ENCODE results near the gene GPR183.
A peak's percentile ranks its signal among the peaks of the same experiment; 100 is the strongest.

Gene GPR183

DNA sequence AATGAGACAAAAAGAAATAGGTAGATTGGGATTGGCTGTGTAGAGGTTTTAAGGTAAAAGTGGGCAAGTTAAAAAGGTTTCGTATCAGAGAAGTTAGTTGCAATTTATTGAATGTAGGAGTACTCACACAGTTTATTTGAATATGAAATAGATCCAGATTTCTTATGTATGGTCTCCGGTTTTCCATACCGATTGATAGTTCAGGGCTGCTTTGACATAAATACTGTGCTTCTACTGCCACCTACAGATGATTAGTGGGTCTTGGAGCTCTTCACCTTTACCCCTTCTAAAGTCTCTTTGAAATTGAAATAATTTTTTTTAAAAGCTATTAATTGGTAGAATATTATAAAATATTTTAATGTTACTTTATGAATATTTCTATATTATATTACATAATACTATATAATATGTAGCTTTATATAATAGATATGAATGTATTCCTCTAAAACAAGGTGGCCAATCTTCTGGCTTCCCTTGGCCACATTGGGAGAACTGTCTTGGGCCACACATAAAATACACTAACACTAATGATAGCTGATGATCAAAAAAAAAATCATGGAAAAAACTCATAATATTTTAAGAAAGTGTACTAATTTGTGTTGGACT, 41.3 kb downstream of the GPR183 start:
- TF ChIP-seq, protein P1, sequence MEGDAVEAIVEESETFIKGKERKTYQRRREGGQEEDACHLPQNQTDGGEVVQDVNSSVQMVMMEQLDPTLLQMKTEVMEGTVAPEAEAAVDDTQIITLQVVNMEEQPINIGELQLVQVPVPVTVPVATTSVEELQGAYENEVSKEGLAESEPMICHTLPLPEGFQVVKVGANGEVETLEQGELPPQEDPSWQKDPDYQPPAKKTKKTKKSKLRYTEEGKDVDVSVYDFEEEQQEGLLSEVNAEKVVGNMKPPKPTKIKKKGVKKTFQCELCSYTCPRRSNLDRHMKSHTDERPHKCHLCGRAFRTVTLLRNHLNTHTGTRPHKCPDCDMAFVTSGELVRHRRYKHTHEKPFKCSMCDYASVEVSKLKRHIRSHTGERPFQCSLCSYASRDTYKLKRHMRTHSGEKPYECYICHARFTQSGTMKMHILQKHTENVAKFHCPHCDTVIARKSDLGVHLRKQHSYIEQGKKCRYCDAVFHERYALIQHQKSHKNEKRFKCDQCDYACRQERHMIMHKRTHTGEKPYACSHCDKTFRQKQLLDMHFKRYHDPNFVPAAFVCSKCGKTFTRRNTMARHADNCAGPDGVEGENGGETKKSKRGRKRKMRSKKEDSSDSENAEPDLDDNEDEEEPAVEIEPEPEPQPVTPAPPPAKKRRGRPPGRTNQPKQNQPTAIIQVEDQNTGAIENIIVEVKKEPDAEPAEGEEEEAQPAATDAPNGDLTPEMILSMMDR (IDR thresholded peaks at IDR 0.05): peak; percentile 67
- TF ChIP-seq ZFX (IDR thresholded peaks at IDR 0.05; ENCODE audit: borderline replicate concordance): no peak
- H3K27ac ChIP-seq: no peak overlapping the region

DNA sequence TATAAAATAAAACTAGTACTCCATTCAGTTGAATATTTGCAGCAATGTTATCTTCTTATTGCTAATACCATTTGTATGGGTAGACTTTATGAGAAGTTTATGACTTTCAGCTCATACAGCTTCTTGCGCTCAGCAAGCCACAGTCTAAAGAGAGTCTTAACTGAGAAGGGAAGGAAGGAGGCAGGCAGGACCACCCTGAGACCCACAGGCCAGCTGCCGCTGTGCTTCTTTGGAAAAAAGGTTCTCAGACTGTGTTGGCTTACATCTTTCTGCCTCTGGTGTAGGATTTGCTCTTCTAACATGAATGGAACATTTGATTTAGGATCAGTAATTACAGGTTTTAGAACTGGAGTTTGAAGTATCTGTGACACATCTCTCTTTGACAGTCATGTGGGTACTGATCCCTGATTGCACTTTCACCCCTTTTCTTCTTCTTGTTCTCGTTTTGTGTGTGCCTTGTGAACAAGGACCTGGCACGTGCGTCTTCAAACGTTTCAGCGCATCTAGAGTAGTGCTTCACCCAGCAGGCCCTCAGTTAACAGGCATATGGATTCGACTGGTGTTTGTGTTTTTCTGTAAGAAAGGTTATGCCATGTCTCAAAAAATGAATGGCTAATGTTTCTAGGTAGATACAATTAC, 41.9 kb downstream of the GPR183 start:
- TF ChIP-seq ZFX (IDR thresholded peaks at IDR 0.05; ENCODE audit: borderline replicate concordance): no peak
- TF ChIP-seq, protein P1 (IDR thresholded peaks at IDR 0.05): no peak
- H3K27ac ChIP-seq: no peak overlapping the region

DNA sequence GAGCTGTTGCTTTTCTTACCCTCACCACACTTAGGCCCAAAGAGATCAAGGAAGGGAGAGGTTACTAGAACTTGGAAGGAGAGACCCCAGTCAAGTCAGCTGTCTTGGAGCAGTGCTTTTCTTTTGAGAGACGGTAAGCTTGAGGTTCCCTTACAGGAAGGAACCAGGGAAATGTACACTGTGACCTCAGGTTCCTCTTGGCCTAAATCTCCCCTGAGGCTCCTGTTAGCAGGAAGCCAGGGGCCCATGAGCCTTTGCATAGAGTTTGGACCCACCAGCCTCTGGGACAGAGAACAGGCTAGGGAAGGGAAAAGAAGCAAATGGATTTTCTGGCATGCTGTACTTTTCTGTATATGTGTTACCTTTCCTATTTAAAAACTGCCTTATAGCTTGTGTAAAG, 43.1 kb downstream of the GPR183 start:
- no peak for TF ChIP-seq ZFX (IDR thresholded peaks at IDR 0.05; ENCODE audit: borderline replicate concordance)
- TF ChIP-seq, protein P1 (IDR thresholded peaks at IDR 0.05): no peak
- no peak overlapping the region for H3K27ac ChIP-seq

DNA sequence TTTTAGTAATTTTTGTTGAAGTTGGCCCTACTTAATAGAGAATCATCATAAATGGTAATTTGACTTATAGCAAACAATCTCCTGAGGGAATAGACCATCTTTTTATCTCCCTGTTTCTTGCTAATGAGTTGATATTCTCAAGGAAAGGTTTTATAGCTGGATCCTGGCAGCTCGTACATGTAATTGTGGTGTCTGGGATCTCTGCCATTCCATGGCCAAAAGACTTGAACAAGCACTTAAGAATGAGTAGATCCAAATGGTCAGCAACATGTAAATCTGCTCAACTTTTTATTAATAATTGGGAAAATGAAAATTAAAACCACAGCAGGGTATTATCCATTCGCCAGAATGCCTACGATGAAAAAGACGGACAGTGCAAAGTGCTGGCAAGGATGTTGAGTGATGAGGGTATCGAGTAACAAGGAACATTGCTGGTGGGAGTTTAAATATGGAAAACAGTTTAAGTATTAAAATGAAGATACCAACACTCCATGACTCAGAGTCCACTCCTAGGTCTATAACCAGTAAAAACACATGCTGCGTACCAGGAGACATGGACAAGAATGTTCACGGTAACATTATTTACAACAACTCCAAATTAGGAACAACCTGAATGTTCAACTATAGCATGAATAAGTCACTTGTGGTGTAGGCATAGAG, 43.9 kb downstream of the GPR183 start:
- TF ChIP-seq ZFX (IDR thresholded peaks at IDR 0.05; ENCODE audit: borderline replicate concordance): no peak
- TF ChIP-seq, protein P1 (IDR thresholded peaks at IDR 0.05): no peak
- no peak overlapping the region for H3K27ac ChIP-seq

DNA sequence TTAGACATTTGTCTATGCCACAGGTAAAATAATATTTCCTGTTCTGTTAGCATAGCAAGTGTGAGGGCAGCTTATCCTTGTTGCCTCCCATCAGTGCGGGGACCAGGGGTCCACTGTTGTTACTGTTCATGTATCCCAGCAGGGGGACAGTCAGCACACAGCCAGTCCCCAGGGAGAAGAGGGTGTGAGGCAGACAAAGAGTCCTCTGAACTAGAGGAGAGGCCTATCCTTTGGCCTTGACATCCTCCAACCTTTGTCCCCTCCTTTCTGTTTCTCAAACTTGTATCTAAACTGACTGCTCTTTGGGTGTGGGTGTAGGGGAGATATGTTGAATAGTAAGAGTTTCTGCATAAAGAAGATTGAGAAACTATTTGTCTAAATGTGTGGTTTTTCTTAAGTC, 46.1 kb downstream of the GPR183 start:
- no peak overlapping the region for H3K27ac ChIP-seq
- TF ChIP-seq, protein P1 (IDR thresholded peaks at IDR 0.05): no peak
- TF ChIP-seq ZFX (IDR thresholded peaks at IDR 0.05; ENCODE audit: borderline replicate concordance): no peak

DNA sequence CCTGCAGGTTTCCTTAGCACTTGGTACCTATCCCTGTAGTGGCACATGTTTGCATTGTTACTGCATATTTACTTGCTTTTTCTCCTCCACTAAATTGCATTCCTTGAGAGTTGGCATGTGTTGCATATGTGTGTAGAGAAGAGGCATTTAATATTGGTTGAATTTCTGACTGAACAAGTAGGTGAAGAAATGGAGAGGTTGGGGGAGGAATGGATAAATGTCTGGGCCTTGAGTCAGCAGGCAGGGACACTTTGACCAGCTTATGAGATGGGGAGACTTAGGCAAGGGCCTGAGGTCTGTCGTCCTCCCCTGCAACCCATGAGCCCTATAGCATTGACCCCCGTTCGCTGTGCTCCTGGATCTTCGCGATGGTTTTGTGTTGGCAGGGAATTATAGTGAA, 47.0 kb downstream of the GPR183 start:
- TF ChIP-seq, protein P1 (IDR thresholded peaks at IDR 0.05): no peak
- no peak for TF ChIP-seq ZFX (IDR thresholded peaks at IDR 0.05; ENCODE audit: borderline replicate concordance)
- H3K27ac ChIP-seq: no peak overlapping the region

DNA sequence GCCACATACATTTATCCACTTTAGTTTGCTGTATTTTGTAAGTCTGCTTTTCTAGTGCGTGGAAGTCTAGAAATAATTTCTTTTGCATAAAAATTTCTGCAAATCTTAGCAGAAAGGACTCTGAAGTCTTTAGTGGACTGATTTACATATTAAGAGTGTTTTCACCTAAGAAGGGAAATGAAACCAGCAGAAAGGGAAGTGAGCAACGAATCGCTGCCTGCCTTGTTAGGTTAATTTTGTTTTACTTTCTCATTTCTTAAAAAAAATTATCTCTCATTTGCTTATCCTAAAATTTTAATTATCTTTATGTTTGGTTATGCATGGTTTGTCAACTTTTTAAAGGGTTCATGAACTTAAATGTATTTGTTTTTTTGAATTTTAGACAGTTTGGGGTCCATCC, 48.3 kb downstream of the GPR183 start:
- no peak for TF ChIP-seq ZFX (IDR thresholded peaks at IDR 0.05; ENCODE audit: borderline replicate concordance)
- TF ChIP-seq, protein P1 (IDR thresholded peaks at IDR 0.05): no peak
- no peak overlapping the region for H3K27ac ChIP-seq
